OCI-LY7 (cell line): ENCODE results near the gene USP27X. TPM values are rescaled to one million over a fixed set of nuclear protein-coding genes. Genes with fewer than 3 reads are reported as not detected.
A peak's percentile ranks its signal among the peaks of the same experiment; 100 is the strongest.

Source experiments
- BruUV-seq: library from RNA; stranded (reverse); fragments of 400-500 nt; replicated peaks from 2 replicates; lab custom pipeline; 2021; lab: Mats Ljungman, UMichigan
- CTCF ChIA-PET: fragments of 300-600 bp; sonication (Branson Sonifier 250); formaldehyde crosslinking; loops from one replicate; lab custom pipeline; 2022; ENCODE audit warnings: antibody characterized with exemption; ENCODE audit not compliant: unreplicated experiment; lab: Charles Lee
- POLR2A ChIA-PET: fragments of 300-600 bp; sonication (Branson Sonifier 250); formaldehyde crosslinking; loops from one replicate; lab custom pipeline; 2022; ENCODE audit warnings: antibody characterized with exemption; lab: Charles Lee
- DNase-seq: peaks from one replicate; pipeline ENCODE4 v3.0.0-alpha.2; 2015; ENCODE audit warnings: low spot score
- H2AFZ ChIP-seq: fragments of 200-600 bp; sonication (generic), shearing (Covaris generic); 2 replicates; pipeline ENCODE4 v1.6.1; 2014; ENCODE audit warnings: mild to moderate bottlenecking, antibody characterized with exemption, low read length, moderate library complexity
- H3K27ac ChIP-seq: fragments of 200-600 bp; sonication (generic); 2 replicates; pipeline ENCODE4 v1.5.1; 2014; ENCODE audit warnings: mixed run types, low read depth, mild to moderate bottlenecking, moderate library complexity, low read length, inconsistent platforms; ENCODE audit not compliant: poor library complexity, severe bottlenecking
- H3K36me3 ChIP-seq: fragments of 200-600 bp; sonication (generic); 2 replicates; pipeline ENCODE4 v1.6.1; 2014; ENCODE audit warnings: mild to moderate bottlenecking, antibody characterized with exemption, low read length, moderate library complexity, mixed read lengths; ENCODE audit not compliant: insufficient read depth
- H3K4me1 ChIP-seq: fragments of 200-600 bp; sonication (generic); 2 replicates; pipeline ENCODE4 v1.5.1; 2014; ENCODE audit warnings: mild to moderate bottlenecking, low read length; ENCODE audit not compliant: insufficient read depth, poor library complexity, severe bottlenecking
- H3K4me2 ChIP-seq: fragments of 200-600 bp; sonication (generic); 2 replicates; pipeline ENCODE4 v1.6.1; 2014; ENCODE audit warnings: mild to moderate bottlenecking, low read length
- H3K4me3 ChIP-seq: fragments of 200-600 bp; sonication (generic); 2 replicates; pipeline ENCODE4 v1.5.1; 2014; ENCODE audit warnings: mild to moderate bottlenecking, low read depth, low read length; ENCODE audit not compliant: poor library complexity, severe bottlenecking
- H3K79me2 ChIP-seq: fragments of 200-600 bp; sonication (generic); 2 replicates; pipeline ENCODE4 v1.6.1; 2016; ENCODE audit warnings: low read depth, mild to moderate bottlenecking, low read length, moderate library complexity, mixed read lengths; ENCODE audit not compliant: insufficient read depth
- H3K9me2 ChIP-seq: fragments of 200-600 bp; sonication (generic); 2 replicates; pipeline ENCODE4 v1.6.1; 2016; ENCODE audit warnings: mild to moderate bottlenecking, low read length, mixed read lengths; ENCODE audit not compliant: insufficient read depth
- H3K9me3 ChIP-seq: fragments of 200-600 bp; sonication (generic); 2 replicates; pipeline ENCODE4 v1.6.1; 2014; ENCODE audit warnings: mild to moderate bottlenecking, mixed run types, low read length, mixed read lengths
- H4K20me1 ChIP-seq: fragments of 200-600 bp; sonication (generic); 2 replicates; pipeline ENCODE4 v1.6.1; 2014; ENCODE audit warnings: mild to moderate bottlenecking, antibody characterized with exemption, low read length, moderate library complexity, mixed read lengths; ENCODE audit not compliant: insufficient read depth
- EZH2phosphoT487 ChIP-seq: fragments of 200-600 bp; sonication (generic); IDR thresholded peaks from 2 replicates; pipeline ENCODE4 v1.6.1; 2018; ENCODE audit warnings: low read depth, borderline replicate concordance, mild to moderate bottlenecking, mixed run types, antibody characterized with exemption, low read length, moderate library complexity, mixed read lengths
- intact Hi-C: fragments of 100-400 bp; cut with micrococcal nuclease; formaldehyde crosslinking; loops from one replicate; pipeline ENCODE4 v1.10.0; 2022; ENCODE audit not compliant: unreplicated experiment
- total RNA-seq, 2 experiments: library from RNA; depleted of rRNA in 1 of 2; stranded (reverse); fragments of >200 nt in 1 of 2; shearing (Covaris generic) in 1 of 2; gene quantifications; 2 replicates each; pipeline ENCODE4 v1.2.3, GENCODE V29; 2014 to 2022
- TF ChIP-seq, protein P1 (sequence below): fragments of 200-600 bp; sonication (generic); conservative IDR thresholded peaks from 2 replicates; pipeline ENCODE4 v1.5.1; 2014; ENCODE audit warnings: mild to moderate bottlenecking, antibody characterized with exemption, low read length, moderate library complexity, mixed read lengths

The USP27X gene
- total RNA-seq, 2 experiments from 2014 or later, result 1.2 to 1.8 TPM

DNA sequence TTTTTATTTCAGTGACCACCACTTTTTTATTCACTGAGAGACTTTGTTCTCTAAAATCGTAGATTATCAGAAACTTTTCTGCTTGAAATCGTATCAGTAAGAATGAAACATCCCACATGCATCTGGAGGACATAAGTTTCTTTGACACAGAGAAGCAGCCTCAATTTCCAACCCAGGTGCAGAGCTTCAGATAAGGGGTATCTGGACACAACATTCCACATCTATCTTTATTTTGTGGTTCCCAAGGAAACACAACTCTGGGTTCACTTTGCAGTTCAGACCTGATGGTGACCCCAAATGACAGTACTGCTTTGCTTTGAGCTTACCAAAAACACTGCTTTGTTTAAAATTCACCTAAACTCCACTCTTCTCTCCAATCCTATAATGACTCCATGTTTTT lies 41.8 kb downstream of the USP27X start:
- Histone ChIP-seq H3K4me1 (peaks cover 4% of the 10 kb centered on the region), H2AFZ (peak overlapping the region; percentile 92; the same call in 1 of the 2 replicates), H3K36me3 (peaks cover 7% of the 10 kb centered on the region), H3K9me2 (no peaks in the 10 kb centered on the region), H3K9me3 (no peaks in the 10 kb centered on the region), H4K20me1 (no peaks in the 10 kb centered on the region), H3K79me2 (no peaks in the 10 kb centered on the region), H3K4me3 (no peak overlapping the region), H3K27ac (no peak overlapping the region), H3K4me2 (no peak overlapping the region)
- no peak for DNase-seq
- CTCF ChIA-PET, result no interaction called here
- no TSS peak for BruUV-seq
- TF ChIP-seq, protein P1, sequence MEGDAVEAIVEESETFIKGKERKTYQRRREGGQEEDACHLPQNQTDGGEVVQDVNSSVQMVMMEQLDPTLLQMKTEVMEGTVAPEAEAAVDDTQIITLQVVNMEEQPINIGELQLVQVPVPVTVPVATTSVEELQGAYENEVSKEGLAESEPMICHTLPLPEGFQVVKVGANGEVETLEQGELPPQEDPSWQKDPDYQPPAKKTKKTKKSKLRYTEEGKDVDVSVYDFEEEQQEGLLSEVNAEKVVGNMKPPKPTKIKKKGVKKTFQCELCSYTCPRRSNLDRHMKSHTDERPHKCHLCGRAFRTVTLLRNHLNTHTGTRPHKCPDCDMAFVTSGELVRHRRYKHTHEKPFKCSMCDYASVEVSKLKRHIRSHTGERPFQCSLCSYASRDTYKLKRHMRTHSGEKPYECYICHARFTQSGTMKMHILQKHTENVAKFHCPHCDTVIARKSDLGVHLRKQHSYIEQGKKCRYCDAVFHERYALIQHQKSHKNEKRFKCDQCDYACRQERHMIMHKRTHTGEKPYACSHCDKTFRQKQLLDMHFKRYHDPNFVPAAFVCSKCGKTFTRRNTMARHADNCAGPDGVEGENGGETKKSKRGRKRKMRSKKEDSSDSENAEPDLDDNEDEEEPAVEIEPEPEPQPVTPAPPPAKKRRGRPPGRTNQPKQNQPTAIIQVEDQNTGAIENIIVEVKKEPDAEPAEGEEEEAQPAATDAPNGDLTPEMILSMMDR, result no peak
- TF ChIP-seq EZH2phosphoT487, result no peak
- POLR2A ChIA-PET, result interaction anchor here (1.2 kb wide), 2 partner anchors 33 to 284 kb away, joined by 3 read pairs; partner anchors contain the start of gene CCNB3
- intact Hi-C loops, result loop anchor here (5.0 kb wide), 1 partner anchor 281 kb away; the partner anchor contains the start of genes AKAP4 and CCNB3

GRCh38 chrX:49922291-49923241 lies 43.3 kb downstream of the USP27X start, which contains the start of gene CLCN5:
CLCN5 (plus strand) TSS chrX:49922596; CDS start chrX:49925299, 2,703 bp downstream.
- peaks cover 4% of the 10 kb centered on the region for H3K4me1 ChIP-seq
- no peak within 1 kb of the TSS for H3K27ac ChIP-seq
- peaks cover 7% of the 10 kb centered on the region for H3K36me3 ChIP-seq
- H3K79me2 ChIP-seq, result no peaks in the 10 kb centered on the region
- H3K4me3 ChIP-seq, result peak within 1 kb of the TSS; percentile 79
- BruUV-seq, result no TSS peak
- peak; percentile 92 for DNase-seq
- H3K9me3 ChIP-seq, result no peaks in the 10 kb centered on the region
- H3K9me2 ChIP-seq, result no peaks in the 10 kb centered on the region
- ChIA-PET CTCF (interaction anchor here (0.6 to 0.8 kb wide), 3 partner anchors 38 to 653 kb away, joined by 3 to 4 read pairs (median 3); no protein-coding TSS in a partner anchor), POLR2A (interaction anchor here (0.8 to 1.2 kb wide), 3 partner anchors 34 to 258 kb away, joined by 3 to 4 read pairs (median 3); no protein-coding TSS in a partner anchor)
- intact Hi-C loops, result loop anchor here (5.0 kb wide), 1 partner anchor 280 kb away; the partner anchor contains the start of genes AKAP4 and CCNB3
- peak within 1 kb of the TSS; percentile 92 for H2AFZ ChIP-seq
- no peaks in the 10 kb centered on the region for H4K20me1 ChIP-seq
- TF ChIP-seq, protein P1, result no peak
- no peak for TF ChIP-seq EZH2phosphoT487
- peak within 1 kb of the TSS; percentile 87 for H3K4me2 ChIP-seq
